DOHH2 (cell line): ENCODE results near the gene UGT1A8.

Experiments used
- H3F3A ChIP-seq: fragments of 200-600 bp; sonication (generic), shearing (Covaris generic); 2 replicates; pipeline ENCODE4 v1.6.0; 2016; ENCODE audit warnings: antibody characterized with exemption, mild to moderate bottlenecking; ENCODE audit not compliant: control insufficient read depth, insufficient read depth
- H3K27ac ChIP-seq: fragments of 200-600 bp; sonication (generic); 2 replicates; pipeline ENCODE4 v1.5.1; 2014; ENCODE audit warnings: low read depth, mild to moderate bottlenecking, low read length, moderate library complexity
- H3K27me3 ChIP-seq: fragments of 200-600 bp; sonication (generic); 2 replicates; pipeline ENCODE4 v1.6.1; 2014; ENCODE audit warnings: mild to moderate bottlenecking, low read length, mixed read lengths; ENCODE audit not compliant: control insufficient read depth
- H3K36me3 ChIP-seq: fragments of 200-600 bp; sonication (generic); 2 replicates; pipeline ENCODE4 v1.6.1; 2014; ENCODE audit warnings: mild to moderate bottlenecking, low read length, moderate library complexity, mixed read lengths; ENCODE audit not compliant: control insufficient read depth
- H3K4me1 ChIP-seq: fragments of 200-600 bp; sonication (generic); 2 replicates; pipeline ENCODE4 v1.6.1; 2014; ENCODE audit warnings: mild to moderate bottlenecking, low read length, mixed read lengths; ENCODE audit not compliant: control insufficient read depth
- H3K4me2 ChIP-seq: fragments of 200-600 bp; sonication (generic); 2 replicates; pipeline ENCODE4 v1.6.0; 2014; ENCODE audit warnings: mild to moderate bottlenecking, low read length, moderate library complexity
- H3K4me3 ChIP-seq: fragments of 200-600 bp; sonication (generic); 2 replicates; pipeline ENCODE4 v1.5.1; 2014; ENCODE audit warnings: mild to moderate bottlenecking, low read length, mixed read lengths
- H3K79me2 ChIP-seq: fragments of 200-600 bp; sonication (generic); 2 replicates; pipeline ENCODE4 v1.6.1; 2014; ENCODE audit warnings: mild to moderate bottlenecking, low read length, mixed read lengths; ENCODE audit not compliant: control insufficient read depth
- H3K9me2 ChIP-seq: fragments of 200-600 bp; sonication (generic); replicated peaks from 2 replicates; pipeline ENCODE4 v1.6.1; 2014; ENCODE audit warnings: mild to moderate bottlenecking, low read length, mixed read lengths; ENCODE audit not compliant: control insufficient read depth
- H3K9me3 ChIP-seq: fragments of 200-600 bp; sonication (generic); 2 replicates; pipeline ENCODE4 v1.6.1; 2014; ENCODE audit warnings: antibody characterized with exemption, low read length, mixed read lengths; ENCODE audit not compliant: control insufficient read depth, insufficient read depth
- H4K20me1 ChIP-seq: fragments of 200-600 bp; sonication (generic); 2 replicates; pipeline ENCODE4 v1.6.0; 2014; ENCODE audit warnings: low read depth, mild to moderate bottlenecking, antibody characterized with exemption, low read length, moderate library complexity; ENCODE audit not compliant: control insufficient read depth, insufficient read depth
- EZH2phosphoT487 ChIP-seq: fragments of 200-600 bp; sonication (generic); IDR thresholded peaks from 2 replicates; pipeline ENCODE4 v1.6.1; 2017; ENCODE audit warnings: borderline replicate concordance, mild to moderate bottlenecking, antibody characterized with exemption, low read length, moderate library complexity, mixed read lengths
- TF ChIP-seq, protein P1 (sequence below): fragments of 200-600 bp; sonication (generic); IDR thresholded peaks from one replicate; pipeline ENCODE4 v1.5.1; 2014; ENCODE audit warnings: antibody characterized with exemption, mild to moderate bottlenecking, low read depth, low read length; ENCODE audit not compliant: poor library complexity, severe bottlenecking

Gene UGT1A8

DNA sequence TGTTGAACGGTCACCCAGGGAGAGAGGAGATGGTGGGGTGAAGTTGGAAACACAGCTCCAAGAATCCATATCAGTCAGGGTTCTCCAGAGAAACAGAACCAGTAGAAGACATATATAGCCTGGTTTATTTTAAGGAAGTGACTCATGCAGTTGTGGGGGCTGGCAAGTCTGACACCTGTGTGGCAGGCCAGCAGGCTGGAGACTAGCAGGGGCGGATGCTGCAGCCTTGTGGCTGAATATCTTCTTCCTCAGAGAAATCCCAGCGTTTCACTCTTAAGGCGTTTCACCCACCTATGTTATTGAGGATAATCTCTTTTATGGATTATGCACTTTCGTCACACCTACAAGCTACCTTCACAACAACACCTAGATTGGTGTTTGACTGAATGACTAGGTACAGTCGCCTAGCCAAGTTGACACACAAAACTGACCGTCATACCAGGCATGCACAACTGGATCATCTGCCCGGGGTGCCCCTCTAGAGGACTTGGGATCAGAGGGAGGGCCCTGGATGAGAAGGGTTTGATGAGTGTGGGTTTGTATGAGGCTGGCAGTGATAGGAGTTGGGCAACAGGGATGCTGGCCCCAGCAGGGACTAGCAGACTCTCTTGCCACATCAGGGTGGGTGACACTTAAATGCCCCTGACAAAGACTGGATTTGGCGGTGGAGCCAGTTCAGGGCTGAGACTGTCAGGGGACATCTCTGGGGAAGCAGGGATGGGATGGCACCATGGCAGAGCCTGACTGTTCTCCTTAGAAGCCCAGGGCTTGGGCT, 184.1 kb downstream of the UGT1A8 start:
- no peaks in the 10 kb centered on the region for H3K9me2 ChIP-seq
- no peak overlapping the region for H3K4me3 ChIP-seq
- peaks cover 3% of the 10 kb centered on the region; the same call in 1 of the 2 replicates for H3K27me3 ChIP-seq
- no peaks in the 10 kb centered on the region for H3F3A ChIP-seq
- peaks cover 9% of the 10 kb centered on the region for H3K4me1 ChIP-seq
- no peaks in the 10 kb centered on the region for H4K20me1 ChIP-seq
- no peak overlapping the region for H3K4me2 ChIP-seq
- H3K36me3 ChIP-seq, result no peaks in the 10 kb centered on the region
- H3K27ac ChIP-seq, result no peak overlapping the region
- H3K79me2 ChIP-seq, result no peaks in the 10 kb centered on the region
- H3K9me3 ChIP-seq, result no peaks in the 10 kb centered on the region
- no peak for TF ChIP-seq EZH2phosphoT487
- TF ChIP-seq, protein P1, sequence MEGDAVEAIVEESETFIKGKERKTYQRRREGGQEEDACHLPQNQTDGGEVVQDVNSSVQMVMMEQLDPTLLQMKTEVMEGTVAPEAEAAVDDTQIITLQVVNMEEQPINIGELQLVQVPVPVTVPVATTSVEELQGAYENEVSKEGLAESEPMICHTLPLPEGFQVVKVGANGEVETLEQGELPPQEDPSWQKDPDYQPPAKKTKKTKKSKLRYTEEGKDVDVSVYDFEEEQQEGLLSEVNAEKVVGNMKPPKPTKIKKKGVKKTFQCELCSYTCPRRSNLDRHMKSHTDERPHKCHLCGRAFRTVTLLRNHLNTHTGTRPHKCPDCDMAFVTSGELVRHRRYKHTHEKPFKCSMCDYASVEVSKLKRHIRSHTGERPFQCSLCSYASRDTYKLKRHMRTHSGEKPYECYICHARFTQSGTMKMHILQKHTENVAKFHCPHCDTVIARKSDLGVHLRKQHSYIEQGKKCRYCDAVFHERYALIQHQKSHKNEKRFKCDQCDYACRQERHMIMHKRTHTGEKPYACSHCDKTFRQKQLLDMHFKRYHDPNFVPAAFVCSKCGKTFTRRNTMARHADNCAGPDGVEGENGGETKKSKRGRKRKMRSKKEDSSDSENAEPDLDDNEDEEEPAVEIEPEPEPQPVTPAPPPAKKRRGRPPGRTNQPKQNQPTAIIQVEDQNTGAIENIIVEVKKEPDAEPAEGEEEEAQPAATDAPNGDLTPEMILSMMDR, result no peak

DNA sequence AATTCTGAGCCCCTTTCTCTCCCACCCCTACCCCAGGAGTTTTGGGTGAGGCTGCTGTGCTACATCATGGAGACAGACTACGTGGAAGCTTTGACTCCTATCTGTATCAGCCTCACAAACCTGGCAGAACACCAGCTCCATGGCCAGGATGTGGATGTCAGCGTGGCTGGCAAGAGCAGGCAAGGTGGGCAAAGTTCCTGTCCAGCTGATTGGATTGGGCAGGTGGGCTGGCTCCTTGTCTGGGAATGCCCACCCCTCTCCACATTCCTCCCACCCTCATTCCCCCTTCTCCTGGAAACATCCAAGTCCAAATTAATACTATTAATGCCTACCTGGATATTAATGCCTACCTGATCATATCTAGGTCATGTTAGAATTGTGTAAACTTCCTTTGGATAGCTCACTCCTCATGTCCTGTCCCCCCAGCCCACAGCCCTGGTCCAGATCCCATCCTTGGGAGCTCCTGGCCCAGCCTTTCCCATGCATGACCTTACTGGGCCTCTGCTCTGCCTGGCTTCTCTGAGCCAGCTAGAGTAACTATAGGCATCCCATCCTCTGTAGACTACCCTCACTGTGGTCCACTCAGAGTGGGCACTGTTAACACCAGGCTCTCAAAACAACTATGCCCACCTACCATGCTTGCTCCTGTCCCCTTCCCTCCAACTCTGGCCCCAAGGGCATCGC, 184.8 kb downstream of the UGT1A8 start:
- H3K9me3 ChIP-seq, result no peaks in the 10 kb centered on the region
- H3K4me2 ChIP-seq, result no peak overlapping the region
- peaks cover 3% of the 10 kb centered on the region; the same call in 1 of the 2 replicates for H3K27me3 ChIP-seq
- H3K27ac ChIP-seq, result no peak overlapping the region
- peaks cover 9% of the 10 kb centered on the region for H3K4me1 ChIP-seq
- H3F3A ChIP-seq, result no peaks in the 10 kb centered on the region
- no peaks in the 10 kb centered on the region for H4K20me1 ChIP-seq
- no peaks in the 10 kb centered on the region for H3K9me2 ChIP-seq
- H3K36me3 ChIP-seq, result no peaks in the 10 kb centered on the region
- H3K4me3 ChIP-seq, result no peak overlapping the region
- TF ChIP-seq, protein P1, result no peak
- no peak for TF ChIP-seq EZH2phosphoT487
- no peaks in the 10 kb centered on the region for H3K79me2 ChIP-seq

DNA sequence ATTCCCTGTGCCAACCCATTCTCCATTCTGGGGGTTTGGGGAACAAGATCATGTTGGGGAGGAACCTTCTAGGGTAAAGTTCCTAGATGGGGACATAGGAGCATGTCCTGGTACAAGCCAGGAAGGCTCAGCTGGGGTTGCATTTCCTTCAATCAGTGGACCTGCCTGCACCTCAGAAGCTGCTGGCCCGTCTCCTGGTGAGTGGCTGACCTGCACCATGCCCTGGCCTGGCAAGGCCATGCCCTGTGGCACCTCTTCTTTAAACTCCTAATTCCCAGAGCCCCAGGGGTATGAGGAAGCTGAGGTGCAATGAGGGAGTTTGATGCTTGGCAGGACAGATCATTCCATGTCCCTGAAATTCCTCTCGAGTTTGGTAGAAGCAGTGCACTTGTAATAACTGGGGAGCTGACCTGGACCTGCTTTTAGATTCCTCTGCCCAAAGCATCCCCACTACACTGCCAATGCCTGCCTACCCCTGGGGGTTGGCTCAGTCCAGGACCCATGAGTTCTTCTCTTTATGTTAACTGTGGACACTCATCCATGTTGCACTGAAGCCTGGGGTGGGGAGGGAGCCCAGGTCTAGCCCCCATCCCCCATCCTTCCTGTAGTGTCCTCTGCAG, 186.0 kb downstream of the UGT1A8 start:
- no peaks in the 10 kb centered on the region for H3K79me2 ChIP-seq
- no peak overlapping the region for H3K4me3 ChIP-seq
- H3K36me3 ChIP-seq, result no peaks in the 10 kb centered on the region
- H3K4me2 ChIP-seq, result no peak overlapping the region
- no peaks in the 10 kb centered on the region for H3K9me3 ChIP-seq
- H3K9me2 ChIP-seq, result no peaks in the 10 kb centered on the region
- no peak overlapping the region for H3K27ac ChIP-seq
- TF ChIP-seq, protein P1, result no peak
- no peak for TF ChIP-seq EZH2phosphoT487
- peaks cover 9% of the 10 kb centered on the region for H3K4me1 ChIP-seq
- no peaks in the 10 kb centered on the region for H4K20me1 ChIP-seq
- peaks cover 6% of the 10 kb centered on the region; the same call in 1 of the 2 replicates for H3K27me3 ChIP-seq
- H3F3A ChIP-seq, result no peaks in the 10 kb centered on the region
